IMR-90 (cell line): ENCODE data around the gene FLT1. TPM values are rescaled to one million over a fixed set of nuclear protein-coding genes. Genes with fewer than 3 reads are reported as not detected.

ENCODE experiments used
- ATAC-seq: fragments of 200-7000 bp; cut with Tn5 transposase; 2 replicates; pipeline ENCODE4 v1.9.1; 2020; ENCODE audit warnings: low read depth, mild to moderate bottlenecking, moderate library complexity
- BruUV-seq: library from RNA; stranded (reverse); fragments of 400-500 nt; replicated peaks from 2 replicates; lab custom pipeline; 2021; lab: Mats Ljungman, UMichigan
- CTCF ChIA-PET: fragments of 300-600 bp; formaldehyde crosslinking; extraction: SDS; loops from one replicate; lab custom pipeline; 2021; ENCODE audit warnings: antibody characterized with exemption; lab: Yijun Ruan, JAX
- POLR2A ChIA-PET: fragments of 300-600 bp; sonication (Branson Sonifier 250); formaldehyde crosslinking; loops from one replicate; lab custom pipeline; 2022; ENCODE audit warnings: antibody characterized with exemption; ENCODE audit not compliant: unreplicated experiment; lab: Charles Lee
- DNase-seq: peaks from one replicate; pipeline ENCODE4 v3.0.0; 2013
- H2AFZ ChIP-seq: replicated peaks from 2 replicates; pipeline ENCODE3; 2013; ENCODE audit warnings: low read length, mild to moderate bottlenecking; ENCODE audit not compliant: poor library complexity
- H2AK5ac ChIP-seq: 2 replicates; pipeline ENCODE4 v1.6.1; 2013; ENCODE audit warnings: low read depth, low read length, inconsistent platforms
- H2AK9ac ChIP-seq: replicated peaks from 2 replicates; pipeline ENCODE3; 2013; ENCODE audit warnings: mild to moderate bottlenecking, low read depth, low read length, moderate library complexity; ENCODE audit not compliant: poor library complexity
- H2BK120ac ChIP-seq: 2 replicates; pipeline ENCODE4 v1.6.1; 2013; ENCODE audit warnings: low read depth, low read length, inconsistent platforms
- H2BK15ac ChIP-seq: 3 replicates; pipeline ENCODE4 v1.6.1; 2013; ENCODE audit warnings: low read depth, low read length, inconsistent platforms
- H2BK20ac ChIP-seq: 2 replicates; pipeline ENCODE4 v1.6.1; 2013; ENCODE audit warnings: low read depth, mild to moderate bottlenecking, inconsistent platforms, low read length, moderate library complexity
- H2BK5ac ChIP-seq: 2 replicates; pipeline ENCODE4 v1.6.1; 2013; ENCODE audit warnings: mild to moderate bottlenecking, low read depth, low read length, inconsistent platforms; ENCODE audit not compliant: poor library complexity, severe bottlenecking
- H3K14ac ChIP-seq: replicated peaks from 2 replicates; pipeline ENCODE4 v1.6.1; 2013; ENCODE audit warnings: low read depth, low read length, inconsistent platforms
- H3K18ac ChIP-seq: 2 replicates; pipeline ENCODE4 v1.6.1; 2013; ENCODE audit warnings: low read depth, low read length, control low read depth
- H3K23ac ChIP-seq: 2 replicates; pipeline ENCODE4 v1.6.1; 2013; ENCODE audit warnings: low read depth, low read length, inconsistent platforms
- H3K27ac ChIP-seq: 2 replicates; pipeline ENCODE4 v1.5.1; 2013; ENCODE audit warnings: mild to moderate bottlenecking, control low read depth, low read length; ENCODE audit not compliant: insufficient read depth
- H3K27me3 ChIP-seq: 2 replicates; pipeline ENCODE4 v1.6.1; 2013; ENCODE audit warnings: low read length; ENCODE audit not compliant: control insufficient read depth, insufficient read depth
- H3K36me3 ChIP-seq: 2 replicates; pipeline ENCODE4 v1.6.1; 2013; ENCODE audit warnings: low read length, mixed read lengths; ENCODE audit not compliant: control insufficient read depth, insufficient read depth
- H3K4ac ChIP-seq: 2 replicates; pipeline ENCODE4 v1.6.1; 2013; ENCODE audit warnings: low read depth, low read length, inconsistent platforms
- H3K4me1 ChIP-seq: 2 replicates; pipeline ENCODE4 v1.6.1; 2013; ENCODE audit warnings: low read length, mixed read lengths; ENCODE audit not compliant: control insufficient read depth, insufficient read depth
- H3K4me2 ChIP-seq: 2 replicates; pipeline ENCODE4 v1.6.1; 2013; ENCODE audit warnings: low read depth, mild to moderate bottlenecking, control low read depth, low read length, moderate library complexity
- H3K4me3 ChIP-seq: 2 replicates; pipeline ENCODE4 v1.5.1; 2013; ENCODE audit warnings: low read depth, mild to moderate bottlenecking, control low read depth, low read length, moderate library complexity; ENCODE audit not compliant: insufficient read depth
- H3K56ac ChIP-seq: 2 replicates; pipeline ENCODE4 v1.6.1; 2013; ENCODE audit warnings: low read length, inconsistent platforms; ENCODE audit not compliant: insufficient read depth; ENCODE audit errors: extremely low read depth
- H3K79me1 ChIP-seq, 2 experiments: 2 replicates each; pipeline ENCODE4 v1.6.1; 2013; ENCODE audit warnings: low read length in 2 of 2, inconsistent platforms in 1 of 2, low read depth in 1 of 2
- H3K9ac ChIP-seq: 2 replicates; pipeline ENCODE4 v1.6.1; 2013; ENCODE audit warnings: low read depth, low read length, control low read depth
- H3K9me1 ChIP-seq: 2 replicates; pipeline ENCODE4 v1.6.1; 2013; ENCODE audit warnings: low read length, inconsistent platforms; ENCODE audit not compliant: insufficient read depth
- H3K9me3 ChIP-seq: 2 replicates; pipeline ENCODE4 v1.6.1; 2013; ENCODE audit warnings: low read length; ENCODE audit not compliant: control insufficient read depth, insufficient read depth
- H4K20me1 ChIP-seq: 2 replicates; pipeline ENCODE4 v1.6.1; 2013; ENCODE audit warnings: low read length, inconsistent platforms; ENCODE audit not compliant: insufficient read depth
- H4K5ac ChIP-seq: 2 replicates; pipeline ENCODE4 v1.6.1; 2013; ENCODE audit warnings: mild to moderate bottlenecking, low read depth, low read length, control low read depth
- H4K8ac ChIP-seq, 2 experiments: 2 replicates each; pipeline ENCODE4 v1.6.1; 2013; ENCODE audit warnings: low read depth in 2 of 2, low read length in 2 of 2, control low read depth in 1 of 2, inconsistent platforms in 1 of 2
- H4K91ac ChIP-seq: 2 replicates; pipeline ENCODE4 v1.6.1; 2013; ENCODE audit warnings: low read depth, low read length, inconsistent platforms; ENCODE audit not compliant: insufficient read depth
- BHLHE40 ChIP-seq: fragments of 150-350 bp; IDR thresholded peaks from 2 replicates; pipeline ENCODE4 v1.6.1; 2016; ENCODE audit warnings: mild to moderate bottlenecking, low read depth, low read length
- CEBPB ChIP-seq: IDR thresholded peaks from 2 replicates; pipeline ENCODE4 v1.6.1; 2012; ENCODE audit warnings: low read depth, low read length, improper control_type of control experiment
- CHD1 ChIP-seq: IDR thresholded peaks from 2 replicates; pipeline ENCODE4 v1.6.1; 2012; ENCODE audit warnings: low read depth, low read length, improper control_type of control experiment
- WGBS, 2 experiments: methylation state at CpG; one replicate each; pipeline versions ENCODE4 v1.1.5 to v1.1.7; 2013; ENCODE audit warnings: missing lambda C conversion rate in 2 of 2; ENCODE audit not compliant: insufficient read length in 1 of 2; ENCODE audit errors: extremely low coverage in 2 of 2; 5-methylcytosine and 5-hydroxymethylcytosine counted together
- dilution Hi-C: fragments of 300-500 bp; cut with HindIII; formaldehyde crosslinking; loops from one replicate; pipeline ENCODE4 v1.14.3; 2018; ENCODE audit warnings: low sequenced_read_pairs; ENCODE audit not compliant: unreplicated experiment
- in situ Hi-C: fragments of 300-500 bp; cut with MboI; formaldehyde crosslinking; loops from 3 replicates; pipeline ENCODE4 v1.14.3; 2019; ENCODE audit warnings: low sequenced_read_pairs, inconsistent platforms, mixed read lengths
- intact Hi-C: fragments of 100-400 bp; cut with micrococcal nuclease; formaldehyde crosslinking; loops from 2 replicates; pipeline ENCODE4 v1.10.0; 2022
- polyA plus RNA-seq, 3 experiments: library from polyadenylated mRNA; depleted of rRNA; stranded (reverse); fragments of >200 nt; gene quantifications; 2 replicates each; pipeline ENCODE4 v1.2.3, GENCODE V29; 2012; ENCODE audit warnings: low replicate concordance in 1 of 3
- total RNA-seq: library from RNA; depleted of rRNA; stranded (reverse); fragments of >200 nt; gene quantifications from 2 replicates; pipeline ENCODE4 v1.2.3, GENCODE V29; 2012
- TF ChIP-seq, protein P1 (sequence below): fragments of 150-350 bp; IDR thresholded peaks from 2 replicates; pipeline ENCODE4 v1.6.1; 2016; ENCODE audit warnings: low read depth, mild to moderate bottlenecking, low read length, moderate library complexity, borderline replicate concordance

The FLT1 gene
- total and polyA plus RNA-seq, 2 of the 4 experiments (the other 2 are of a cell fraction) = 4.5 to 10.4 TPM

DNA sequence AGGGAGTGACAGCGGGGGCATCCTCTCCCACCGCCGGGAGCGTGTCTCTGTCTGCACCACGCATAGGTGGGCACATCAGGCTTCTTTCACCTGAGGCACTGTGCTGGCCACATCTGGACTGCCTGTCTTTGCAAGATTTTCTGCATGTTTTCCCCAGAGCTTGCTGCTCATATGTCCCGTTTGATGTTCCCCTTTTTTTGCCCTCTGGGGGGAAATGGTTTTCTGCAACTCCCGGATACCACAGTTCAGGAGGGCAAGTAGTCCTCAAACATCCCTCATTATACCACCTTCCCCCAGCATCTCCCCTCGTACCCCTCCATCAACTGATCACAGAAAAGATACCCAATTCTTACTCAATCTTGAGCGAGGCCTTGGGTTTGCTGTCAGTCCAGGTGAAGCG lies 188.6 kb downstream of the FLT1 start:
- H3K23ac ChIP-seq = no peak overlapping the region
- H4K91ac ChIP-seq = no peak overlapping the region
- H3K56ac ChIP-seq = no peak overlapping the region
- CTCF ChIA-PET = no interaction called here
- no peak overlapping the region for H3K18ac ChIP-seq
- H2BK15ac ChIP-seq = no peak overlapping the region
- no peak overlapping the region for H2AK5ac ChIP-seq
- H3K9me1 ChIP-seq = no peaks in the 10 kb centered on the region; the same call in 1 of the 2 replicates
- intact Hi-C loops = no loop called here
- 90% methylated on average over 2 of the region's 10 CpGs; no CpG with 5 or more reads in 1 of the 2 experiments for whole genome bisulfite sequencing, 2 experiments
- H4K20me1 ChIP-seq = no peaks in the 10 kb centered on the region
- H3K4me1 ChIP-seq = no peaks in the 10 kb centered on the region
- no peak overlapping the region for H4K8ac ChIP-seq
- DNase-seq (no peak), ATAC-seq (no peak)
- no peak overlapping the region for H2BK20ac ChIP-seq
- no peaks in the 10 kb centered on the region; the same call in 1 of the 2 replicates for H3K27me3 ChIP-seq
- TF ChIP-seq, protein P1, sequence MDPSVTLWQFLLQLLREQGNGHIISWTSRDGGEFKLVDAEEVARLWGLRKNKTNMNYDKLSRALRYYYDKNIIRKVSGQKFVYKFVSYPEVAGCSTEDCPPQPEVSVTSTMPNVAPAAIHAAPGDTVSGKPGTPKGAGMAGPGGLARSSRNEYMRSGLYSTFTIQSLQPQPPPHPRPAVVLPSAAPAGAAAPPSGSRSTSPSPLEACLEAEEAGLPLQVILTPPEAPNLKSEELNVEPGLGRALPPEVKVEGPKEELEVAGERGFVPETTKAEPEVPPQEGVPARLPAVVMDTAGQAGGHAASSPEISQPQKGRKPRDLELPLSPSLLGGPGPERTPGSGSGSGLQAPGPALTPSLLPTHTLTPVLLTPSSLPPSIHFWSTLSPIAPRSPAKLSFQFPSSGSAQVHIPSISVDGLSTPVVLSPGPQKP = no peak
- TF ChIP-seq CHD1 (no peak), BHLHE40 (no peak), CEBPB (no peak)
- no peak overlapping the region for H3K4me2 ChIP-seq
- no peaks in the 10 kb centered on the region for H3K79me1 ChIP-seq
- H3K14ac ChIP-seq = no peak overlapping the region
- H3K9ac ChIP-seq = no peak overlapping the region
- no peak overlapping the region for H3K4me3 ChIP-seq
- no peak overlapping the region for H2BK120ac ChIP-seq
- BruUV-seq = no TSS peak
- H3K27ac ChIP-seq = no peak overlapping the region
- no peak overlapping the region for H2BK5ac ChIP-seq
- no peaks in the 10 kb centered on the region for H3K36me3 ChIP-seq
- H2AK9ac ChIP-seq = no peak overlapping the region
- no peak overlapping the region for H3K4ac ChIP-seq
- no peak overlapping the region for H4K5ac ChIP-seq
- dilution Hi-C loops = no loop called here
- H3K9me3 ChIP-seq = no peaks in the 10 kb centered on the region
- in situ Hi-C loops = no loop called here
- POLR2A ChIA-PET = no interaction called here
- no peak overlapping the region for H2AFZ ChIP-seq
